Measurements from ENCODE around the gene BNC1.

GRCh38 chr15:83250781-83251180 lies 33.7 kb downstream of the BNC1 start:
- TF ChIP-seq POLR2AphosphoS5 (IDR thresholded peaks at IDR 0.05) (no peak), CTCF (IDR thresholded peaks at IDR 0.05) (no peak), POLR2A (IDR thresholded peaks at IDR 0.05) (no peak), EP300 (IDR thresholded peaks at IDR 0.05) (no peak)

Measured in stomach (tissue), 4 donors.